HEK293 (cell line): ENCODE results near the gene PLEKHG1.

Experiments used
- CTCF ChIA-PET: fragments of 350-600 bp; formaldehyde crosslinking; extraction: SDS; loops from one replicate; lab custom pipeline; 2021; ENCODE audit warnings: antibody characterized with exemption; lab: Yijun Ruan, JAX
- POLR2A ChIA-PET: fragments of 300-600 bp; formaldehyde crosslinking; extraction: SDS; loops from one replicate; lab custom pipeline; 2020; ENCODE audit warnings: antibody characterized with exemption, inconsistent platforms; lab: Yijun Ruan, JAX
- H3K27ac ChIP-seq: fragments of 200-500 bp; sonication (Bioruptor generic); 2 replicates; pipeline ENCODE4 v1.5.1; 2014; ENCODE audit warnings: low read depth, low read length, control low read depth, inconsistent platforms; ENCODE audit errors: extremely low read depth
- H3K36me3 ChIP-seq, 2 experiments: fragments of 200-500 bp in 1 of 2; sonication (Bioruptor generic) in 1 of 2; 1 replicate in 1 of 2; 2 replicates in 1 of 2; pipeline ENCODE4 v1.5.1; 2014 to 2017; ENCODE audit warnings: inconsistent platforms in 2 of 2, low read length in 2 of 2; ENCODE audit not compliant: control insufficient read depth in 2 of 2, insufficient read depth in 1 of 2
- H3K4me1 ChIP-seq: fragments of 200-500 bp; sonication (Bioruptor generic); 2 replicates; pipeline ENCODE4 v1.5.1; 2014; ENCODE audit warnings: mild to moderate bottlenecking, low read length, inconsistent platforms; ENCODE audit not compliant: control insufficient read depth, insufficient read depth
- H3K4me3 ChIP-seq: 2 replicates; pipeline ENCODE4 v1.5.1; 2011; ENCODE audit warnings: low read depth, mild to moderate bottlenecking, control low read depth, low read length, moderate library complexity
- H3K9me3 ChIP-seq: fragments of 200-500 bp; sonication (Bioruptor generic); 2 replicates; pipeline ENCODE4 v1.5.1; 2014; ENCODE audit warnings: low read depth, low read length, inconsistent platforms; ENCODE audit not compliant: control insufficient read depth, insufficient read depth
- GLI4 ChIP-seq: fragments of 450-650 bp; formaldehyde crosslinking; IDR thresholded peaks from 2 replicates; pipeline ENCODE4 v1.5.1; 2016; ENCODE audit warnings: missing biosample characterization, missing genetic modification characterization
- HIC1 ChIP-seq: fragments of 450-650 bp; formaldehyde crosslinking; IDR thresholded peaks from 2 replicates; pipeline ENCODE4 v1.5.1; 2016; ENCODE audit warnings: missing biosample characterization, missing genetic modification characterization
- OSR2 ChIP-seq: fragments of 450-650 bp; formaldehyde crosslinking; IDR thresholded peaks from 2 replicates; pipeline ENCODE4 v1.5.1; 2016; ENCODE audit warnings: missing biosample characterization, missing genetic modification characterization
- OVOL3 ChIP-seq: fragments of 450-650 bp; formaldehyde crosslinking; IDR thresholded peaks from 2 replicates; pipeline ENCODE4 v1.5.1; 2016; ENCODE audit warnings: missing biosample characterization, missing genetic modification characterization
- PBX3 ChIP-seq: sonication (generic); formaldehyde crosslinking; IDR thresholded peaks from 2 replicates; pipeline ENCODE4 v1.8.1; 2022; ENCODE audit warnings: mild to moderate bottlenecking, moderate library complexity, missing genetic modification reagents
- PRDM10 ChIP-seq: fragments of 450-650 bp; formaldehyde crosslinking; IDR thresholded peaks from 2 replicates; pipeline ENCODE4 v1.5.1; 2016; ENCODE audit warnings: missing biosample characterization, missing genetic modification characterization
- SCRT2 ChIP-seq: fragments of 450-650 bp; formaldehyde crosslinking; IDR thresholded peaks from 2 replicates; pipeline ENCODE4 v1.5.1; 2016; ENCODE audit warnings: missing biosample characterization, missing genetic modification characterization
- SP7 ChIP-seq: fragments of 450-650 bp; formaldehyde crosslinking; IDR thresholded peaks from 2 replicates; pipeline ENCODE4 v1.5.1; 2016; ENCODE audit warnings: missing biosample characterization, missing genetic modification characterization
- YY2 ChIP-seq: fragments of 450-650 bp; formaldehyde crosslinking; IDR thresholded peaks from 2 replicates; pipeline ENCODE4 v1.5.1; 2016; ENCODE audit warnings: missing biosample characterization, missing genetic modification characterization
- ZBTB20 ChIP-seq: fragments of 450-650 bp; formaldehyde crosslinking; IDR thresholded peaks from 2 replicates; pipeline ENCODE4 v1.5.1; 2016; ENCODE audit warnings: missing biosample characterization, missing genetic modification characterization
- ZFHX2 ChIP-seq: fragments of 450-650 bp; formaldehyde crosslinking; conservative IDR thresholded peaks from 2 replicates; pipeline ENCODE4 v1.5.1; 2016; ENCODE audit warnings: missing biosample characterization, missing genetic modification characterization
- ZFP37 ChIP-seq: fragments of 450-650 bp; formaldehyde crosslinking; IDR thresholded peaks from 2 replicates; pipeline ENCODE4 v1.5.1; 2016; ENCODE audit warnings: missing biosample characterization, missing genetic modification characterization
- ZFP41 ChIP-seq: fragments of 450-650 bp; formaldehyde crosslinking; IDR thresholded peaks from 2 replicates; pipeline ENCODE4 v1.5.1; 2016; ENCODE audit warnings: missing biosample characterization, missing genetic modification characterization, borderline replicate concordance
- ZNF155 ChIP-seq: fragments of 450-650 bp; formaldehyde crosslinking; IDR thresholded peaks from 2 replicates; pipeline ENCODE4 v1.5.1; 2016; ENCODE audit warnings: missing biosample characterization, missing genetic modification characterization
- ZNF16 ChIP-seq: fragments of 450-650 bp; formaldehyde crosslinking; IDR thresholded peaks from 2 replicates; pipeline ENCODE4 v1.5.1; 2016; ENCODE audit warnings: low read depth, missing biosample characterization, missing genetic modification characterization
- ZNF175 ChIP-seq: fragments of 450-650 bp; formaldehyde crosslinking; IDR thresholded peaks from 2 replicates; pipeline ENCODE4 v1.5.1; 2016; ENCODE audit warnings: missing biosample characterization, missing genetic modification characterization
- ZNF221 ChIP-seq: fragments of 450-650 bp; formaldehyde crosslinking; IDR thresholded peaks from 2 replicates; pipeline ENCODE4 v1.5.1; 2017; ENCODE audit warnings: missing biosample characterization, missing genetic modification characterization, borderline replicate concordance
- ZNF391 ChIP-seq: fragments of 450-650 bp; formaldehyde crosslinking; IDR thresholded peaks from 2 replicates; pipeline ENCODE4 v1.5.1; 2016; ENCODE audit warnings: low read depth, missing biosample characterization, missing genetic modification characterization, borderline replicate concordance
- ZNF548 ChIP-seq: fragments of 450-650 bp; formaldehyde crosslinking; IDR thresholded peaks from 2 replicates; pipeline ENCODE4 v1.5.1; 2016; ENCODE audit warnings: missing biosample characterization, missing genetic modification characterization
- ZNF596 ChIP-seq: fragments of 450-650 bp; IDR thresholded peaks from 2 replicates; pipeline ENCODE4 v1.5.0; 2018; ENCODE audit warnings: missing biosample characterization, mild to moderate bottlenecking, missing genetic modification characterization, moderate library complexity
- ZNF843 ChIP-seq: fragments of 450-650 bp; formaldehyde crosslinking; IDR thresholded peaks from 2 replicates; pipeline ENCODE4 v1.5.1; 2016; ENCODE audit warnings: missing biosample characterization, missing genetic modification characterization
- ZSCAN4 ChIP-seq: fragments of 450-650 bp; formaldehyde crosslinking; IDR thresholded peaks from 2 replicates; pipeline ENCODE4 v1.5.1; 2017; ENCODE audit warnings: missing biosample characterization, missing genetic modification characterization
- TF ChIP-seq, protein P1 (sequence below): fragments of 450-650 bp; formaldehyde crosslinking; IDR thresholded peaks from 2 replicates; pipeline ENCODE4 v1.5.1; 2016; ENCODE audit warnings: missing biosample characterization, missing genetic modification characterization, low read depth

Gene PLEKHG1

DNA sequence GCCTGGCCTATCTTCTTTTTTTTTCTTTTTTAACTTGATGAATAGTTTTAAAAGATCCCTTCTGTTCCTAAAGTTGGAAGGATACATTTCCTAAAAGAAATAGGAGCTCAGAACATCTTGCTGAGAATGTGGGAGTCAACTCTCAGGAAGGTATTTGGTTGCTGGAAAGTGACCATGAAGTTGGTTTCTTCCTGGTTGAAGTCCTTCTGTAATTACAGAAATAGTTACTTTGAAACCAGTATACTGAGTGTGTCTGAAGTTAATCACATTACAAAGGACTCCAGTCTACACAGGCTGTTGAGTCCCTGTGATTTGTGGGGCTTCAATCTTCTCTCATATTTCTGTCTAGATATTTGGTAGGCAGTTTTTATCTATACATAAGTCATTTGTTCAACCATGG lies 9.8 kb upstream of the PLEKHG1 start:
- no peaks in the 10 kb centered on the region for H3K9me3 ChIP-seq
- POLR2A ChIA-PET, result no interaction called here
- peaks cover 9% of the 10 kb centered on the region for H3K4me1 ChIP-seq
- no peak overlapping the region for H3K27ac ChIP-seq
- H3K4me3 ChIP-seq, result no peak overlapping the region
- CTCF ChIA-PET, result interaction anchor here (0.6 to 1.1 kb wide), 2 partner anchors 81 to 196 kb away, joined by 3 read pairs; no protein-coding TSS in a partner anchor
- no peaks in the 10 kb centered on the region for H3K36me3 ChIP-seq
- TF ChIP-seq PRDM10 (tag by site-specific recombination), result peak; percentile 56
- no peak for TF ChIP-seq ZFHX2 (tag by site-specific recombination)
- no peak for TF ChIP-seq ZNF548 (tag by site-specific recombination)
- TF ChIP-seq ZNF596 (tag by site-specific recombination), result no peak

DNA sequence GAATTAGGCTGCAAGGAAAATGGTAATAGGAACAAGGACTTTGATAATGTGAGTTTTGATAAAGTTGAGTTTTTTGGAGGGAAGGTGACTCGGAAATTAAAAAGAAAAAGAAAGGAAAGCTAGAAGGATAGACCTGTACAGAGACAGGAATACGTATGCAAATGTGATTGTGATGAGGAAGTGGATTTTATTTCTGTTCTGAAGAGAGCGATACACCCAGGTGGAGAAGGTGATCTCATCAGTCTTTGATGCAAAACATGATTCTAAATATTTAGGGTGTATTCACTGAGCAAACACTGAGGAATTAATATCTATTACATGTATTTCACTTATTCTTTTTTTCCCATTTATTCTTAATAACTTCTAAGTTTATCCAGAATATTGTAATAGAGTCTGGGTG lies 9.2 kb upstream of the PLEKHG1 start:
- ChIA-PET CTCF (interaction anchor here (0.6 to 1.1 kb wide), 2 partner anchors 80 to 196 kb away, joined by 3 read pairs; no protein-coding TSS in a partner anchor), POLR2A (no interaction called here)
- Histone ChIP-seq H3K9me3 (no peaks in the 10 kb centered on the region), H3K27ac (no peak overlapping the region), H3K4me3 (no peak overlapping the region), H3K4me1 (peaks cover 9% of the 10 kb centered on the region), H3K36me3 (no peaks in the 10 kb centered on the region)
- TF ChIP-seq ZSCAN4 (tag by site-specific recombination) (no peak), ZNF221 (tag by site-specific recombination) (no peak), ZNF175 (tag by site-specific recombination) (no peak), SP7 (no peak), ZNF155 (tag by site-specific recombination) (no peak), ZFP41 (tag by site-specific recombination) (no peak), SCRT2 (tag by site-specific recombination) (no peak), ZFP37 (tag by site-specific recombination) (no peak), YY2 (tag by site-specific recombination) (no peak), GLI4 (tag by site-specific recombination) (no peak), ZNF16 (tag by site-specific recombination) (no peak), OVOL3 (no peak), PBX3 (CRISPR knock-in tag) (no peak), ZBTB20 (tag by site-specific recombination) (no peak), ZNF391 (tag by site-specific recombination) (no peak), ZNF843 (tag by site-specific recombination) (no peak), HIC1 (tag by site-specific recombination) (no peak), ZNF596 (tag by site-specific recombination) (no peak), OSR2 (tag by site-specific recombination) (no peak)
- TF ChIP-seq, protein P1, sequence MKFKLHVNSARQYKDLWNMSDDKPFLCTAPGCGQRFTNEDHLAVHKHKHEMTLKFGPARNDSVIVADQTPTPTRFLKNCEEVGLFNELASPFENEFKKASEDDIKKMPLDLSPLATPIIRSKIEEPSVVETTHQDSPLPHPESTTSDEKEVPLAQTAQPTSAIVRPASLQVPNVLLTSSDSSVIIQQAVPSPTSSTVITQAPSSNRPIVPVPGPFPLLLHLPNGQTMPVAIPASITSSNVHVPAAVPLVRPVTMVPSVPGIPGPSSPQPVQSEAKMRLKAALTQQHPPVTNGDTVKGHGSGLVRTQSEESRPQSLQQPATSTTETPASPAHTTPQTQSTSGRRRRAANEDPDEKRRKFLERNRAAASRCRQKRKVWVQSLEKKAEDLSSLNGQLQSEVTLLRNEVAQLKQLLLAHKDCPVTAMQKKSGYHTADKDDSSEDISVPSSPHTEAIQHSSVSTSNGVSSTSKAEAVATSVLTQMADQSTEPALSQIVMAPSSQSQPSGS (tag by site-specific recombination), result no peak
